Heart right ventricle (tissue), 16 donors: ENCODE measurements around the gene MIF4GD. TPM values are rescaled to one million over a fixed set of nuclear protein-coding genes. Genes with fewer than 3 reads are reported as not detected.

Experiments used
- ATAC-seq, 8 donors: fragments of 200-7000 bp; cut with Tn5 transposase; one replicate each; pipeline ENCODE4 v1.9.1; 2020; ENCODE audit warnings: mild to moderate bottlenecking in 8 of 8, moderate library complexity in 8 of 8, moderate number of reproducible peaks in 1 of 8
- DNase-seq, 2 donors: peaks; one replicate each; pipeline ENCODE4 v3.0.0-alpha.2; 2020
- H3K27ac ChIP-seq, 10 donors: fragments of 200-600 bp; sonication (generic) in 2 of 10; one replicate each; pipeline versions ENCODE4 v1.5.0 to v1.8.0; 2020 to 2022; ENCODE audit warnings: mild to moderate bottlenecking in 3 of 10
- H3K27me3 ChIP-seq, 7 donors: fragments of 200-600 bp; one replicate each; pipeline ENCODE4 v1.8.0; 2021 to 2022; ENCODE audit warnings: mild to moderate bottlenecking in 2 of 7
- H3K36me3 ChIP-seq, 9 donors: fragments of 200-600 bp; sonication (generic) in 1 of 9; one replicate each; pipeline versions ENCODE4 v1.5.0 to v1.8.0; 2020 to 2022; ENCODE audit warnings: mild to moderate bottlenecking in 2 of 9
- H3K4me1 ChIP-seq, 9 donors: fragments of 200-600 bp; sonication (generic) in 1 of 9; one replicate each; pipeline versions ENCODE4 v1.5.0 to v1.8.0; 2020 to 2022; ENCODE audit warnings: mild to moderate bottlenecking in 4 of 9
- H3K4me3 ChIP-seq, 10 donors: fragments of 200-600 bp; sonication (generic) in 2 of 10; one replicate each; pipeline versions ENCODE4 v1.5.0 to v1.8.0; 2020 to 2022; ENCODE audit warnings: mild to moderate bottlenecking in 7 of 10, moderate library complexity in 2 of 10
- H3K9me3 ChIP-seq, 11 donors: fragments of 200-600 bp in 10 of 11; sonication (generic) in 2 of 11; one replicate each; pipeline versions ENCODE4 v1.5.0 to v1.8.0; 2013 to 2022; ENCODE audit warnings: mild to moderate bottlenecking in 2 of 11, control low read depth in 1 of 11, moderate library complexity in 1 of 11
- CTCF ChIP-seq, 9 donors: fragments of 200-600 bp; sonication (generic) in 2 of 9; IDR thresholded peaks; one replicate each; pipeline versions ENCODE4 v1.5.0 to v1.8.0; 2021 to 2022; ENCODE audit warnings: antibody characterized with exemption in 9 of 9, mild to moderate bottlenecking in 5 of 9, moderate library complexity in 1 of 9
- WGBS, 2 donors: extraction: QIAGEN DNeasy Blood & Tissue Kit; methylation state at CpG; one replicate each; pipeline ENCODE4 v1.1.7; 2013; ENCODE audit warnings: inconsistent platforms in 1 of 2; 5-methylcytosine and 5-hydroxymethylcytosine counted together
- intact Hi-C, 10 donors: fragments of 100-400 bp; cut with DNase I; formaldehyde crosslinking; loops; one replicate each; pipeline versions ENCODE4 v1.11.1 to v1.14.2; 2022
- polyA plus RNA-seq, 2 donors: library from polyadenylated mRNA; stranded (reverse); fragments of 200-250 nt; gene quantifications; one replicate each; pipeline ENCODE4 v1.2.3, GENCODE V29; 2013
- total RNA-seq, 10 donors: library from RNA; stranded (reverse); fragmentation: NEBNext Ultra II Directional in 3 of 10; extraction: Animal tissue kit (Norgen Biotek cat#: 25700) in 3 of 10; gene quantifications; one replicate each; pipeline versions ENCODE4 v1.2.1 to v1.2.4, GENCODE V29; 2021 to 2023
- donor health status: Arrhythmogenic right ventricular cardiomyopathy.
- donor health status: ischemic (EF 13 %, LVEDD 7.1; RV severe dilation, severe dysfunction).
- donor health status: healthy with polysubstance abuse.
- donor health status: DM: no; HTN: yes; CAD: no.
- donor health status: DM: no; HTN: no; CAD: no.
- donor health status: ischemic (EF 25% LVEDD 6.9; RV normal size, moderate dysfunction).
- donor health status: ischemic (EF 25% LVEDD 5.7; RV mildly dilated, moderate dysfunction).
- donor health status: healthy.
- donor health status: DM: yes; HTN: yes; CAD: no.
- donor health status: Ischemic cardiomyopathy.
- donor health status: ischemic (EF 35%, LVEDD 5.7; RV mildly dilated, moderate dysfunction).
- donor health status: nonischemic (EF 11% LVEDD 7.7; RV severe dilation, severe dysfunction).
- donor health status: DM: yes; HTN: yes; CAD: no.
- donor health status: PGD.
- donor health status: ischemic (EF 29% LVEDD 5.4; RV normal size, mild dysfunction).
- donor health status: nonischemic (EF 23%, LVEDD 6.1; RV moderate dilation, normal function).

MIF4GD gene
- total and polyA plus RNA-seq, 12 donors: 7.5 to 27.7 (median 15.6) TPM

- 83 to 86% methylated on average over 17 of the region's 17 CpGs for WGBS, 2 donors
- H3K4me3 ChIP-seq: no peak overlapping the region
- intact Hi-C loops: loop anchor here in 1 of 10 donors (10.0 kb wide), 1 partner anchor 58 kb away; the partner anchor contains the start of gene SUMO2
- DNase-seq (no peak), ATAC-seq (no peak)
- peaks cover 0 to 98% (median 56%) of the 10 kb centered on the region in 9 donors for H3K36me3 ChIP-seq
- H3K27me3 ChIP-seq: no peaks in the 10 kb centered on the region
- H3K27ac ChIP-seq: peak overlapping the region in 1 of 10 donors; percentile 47
- no peaks in the 10 kb centered on the region for H3K9me3 ChIP-seq
- peaks cover 0 to 37% (median 17%) of the 10 kb centered on the region in 9 donors for H3K4me1 ChIP-seq
- TF ChIP-seq CTCF (IDR thresholded peaks at IDR 0.05): no peak
Observed at GRCh38 chr17:75242461-75243042, 28.5 kb downstream of the MIF4GD start.

DNA sequence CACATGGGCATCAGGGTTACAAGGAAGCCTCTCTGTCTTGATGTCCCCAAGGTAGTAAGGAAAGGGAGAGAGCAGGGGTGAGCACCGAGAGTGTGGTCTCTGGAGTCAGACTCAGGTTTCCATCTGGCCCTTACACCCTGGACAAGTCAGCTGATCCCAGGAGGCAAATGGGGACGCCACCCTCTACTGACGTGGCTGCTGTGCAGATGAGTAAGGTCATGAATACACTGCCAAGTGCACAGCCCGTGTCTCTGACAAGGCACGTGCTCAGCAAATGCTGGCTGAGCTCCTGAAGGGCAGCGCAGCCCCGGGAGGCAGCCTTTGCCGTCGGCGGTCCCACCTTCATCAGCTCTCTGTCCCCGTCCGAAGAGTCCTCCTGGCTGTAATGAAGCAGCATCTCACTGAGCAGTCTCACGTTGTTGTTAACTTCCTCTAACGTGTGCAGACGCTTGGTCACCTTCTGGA, 29.0 kb downstream of the MIF4GD start:
- WGBS, 2 donors: 74 to 85% methylated on average over 15 of the region's 15 CpGs
- H3K4me1 ChIP-seq: peaks cover 0 to 37% (median 21%) of the 10 kb centered on the region in 9 donors
- intact Hi-C loops: loop anchor here in 1 of 10 donors (10.0 kb wide), 1 partner anchor 57 kb away; the partner anchor contains the start of gene SUMO2
- peaks cover 0 to 99% (median 61%) of the 10 kb centered on the region in 9 donors for H3K36me3 ChIP-seq
- ATAC-seq (peak in 2 of 8 donors; percentile 22 to 29), DNase-seq (no peak)
- no peaks in the 10 kb centered on the region for H3K27me3 ChIP-seq
- peak overlapping the region in 1 of 10 donors; percentile 47 for H3K27ac ChIP-seq
- H3K9me3 ChIP-seq: no peaks in the 10 kb centered on the region
- no peak for TF ChIP-seq CTCF (IDR thresholded peaks at IDR 0.05)
- no peak overlapping the region for H3K4me3 ChIP-seq

GRCh38 chr17:75241502-75241901, 29.5 kb downstream of the MIF4GD start:
- Histone ChIP-seq H3K4me1 (peaks cover 0 to 37% (median 24%) of the 10 kb centered on the region in 9 donors), H3K27ac (peak overlapping the region in 1 of 10 donors; percentile 47), H3K9me3 (no peaks in the 10 kb centered on the region), H3K27me3 (no peaks in the 10 kb centered on the region), H3K4me3 (no peak overlapping the region), H3K36me3 (peaks cover 0 to 100% (median 58%) of the 10 kb centered on the region in 9 donors)
- DNase-seq: no peak
- TF ChIP-seq CTCF (IDR thresholded peaks at IDR 0.05): no peak
- 92 to 94% methylated on average over 9 of the region's 9 CpGs for WGBS, 2 donors
- ATAC-seq: no peak
- intact Hi-C loops: loop anchor here in 1 of 10 donors (10.0 kb wide), 1 partner anchor 57 kb away; the partner anchor contains the start of gene SUMO2

DNA sequence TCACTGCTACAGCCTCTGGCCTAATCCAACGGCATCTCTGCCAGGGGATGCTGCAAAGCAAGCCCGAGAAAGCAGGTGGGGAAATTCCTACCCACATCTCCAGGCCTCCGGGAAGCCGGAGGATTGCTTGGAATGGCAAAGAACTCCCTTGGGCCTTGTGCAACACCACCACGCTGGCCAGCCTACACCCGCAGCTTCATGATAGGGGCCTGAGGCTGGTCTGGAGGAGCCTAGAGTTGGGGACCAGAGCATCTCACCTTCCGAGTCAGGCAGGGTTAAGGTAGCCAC, 29.9 kb downstream of the MIF4GD start:
- WGBS, 2 donors: 82 to 84% methylated on average over 7 of the region's 7 CpGs
- peaks cover 0 to 100% (median 54%) of the 10 kb centered on the region in 9 donors for H3K36me3 ChIP-seq
- no peak overlapping the region for H3K4me3 ChIP-seq
- intact Hi-C loops: loop anchor here in 1 of 10 donors (10.0 kb wide), 1 partner anchor 56 kb away; the partner anchor contains the start of gene SUMO2
- peaks cover 0 to 37% (median 24%) of the 10 kb centered on the region in 9 donors for H3K4me1 ChIP-seq
- no peaks in the 10 kb centered on the region for H3K9me3 ChIP-seq
- ATAC-seq (no peak), DNase-seq (no peak)
- TF ChIP-seq CTCF (IDR thresholded peaks at IDR 0.05): no peak
- peak overlapping the region in 1 of 10 donors; percentile 10 for H3K27ac ChIP-seq
- no peaks in the 10 kb centered on the region for H3K27me3 ChIP-seq
